Colonic mucosa (tissue), 4 donors: ENCODE measurements around the gene COL21A1. TPM values are rescaled to one million over a fixed set of nuclear protein-coding genes. Genes with fewer than 3 reads are reported as not detected.

Experiments
- DNase-seq: peaks from one replicate; pipeline ENCODE4 v3.0.0-alpha.2; 2020
- H3K27ac ChIP-seq: fragments of 200-600 bp; one replicate; pipeline ENCODE4 v1.8.0; 2021
- H3K27me3 ChIP-seq: fragments of 200-600 bp; one replicate; pipeline ENCODE4 v1.8.0; 2021
- H3K36me3 ChIP-seq: fragments of 200-600 bp; one replicate; pipeline ENCODE4 v1.8.0; 2021
- H3K4me1 ChIP-seq: fragments of 200-600 bp; one replicate; pipeline ENCODE4 v1.8.0; 2021; ENCODE audit warnings: mild to moderate bottlenecking
- H3K4me3 ChIP-seq: fragments of 200-600 bp; one replicate; pipeline ENCODE4 v1.8.0; 2021
- H3K9ac ChIP-seq, 2 donors: one replicate each; pipeline ENCODE4 v1.7.0; 2013; ENCODE audit warnings: control low read depth in 2 of 2, low read depth in 2 of 2, low read length in 2 of 2
- H3K9me3 ChIP-seq: fragments of 200-600 bp; one replicate; pipeline ENCODE4 v1.8.0; 2021
- intact Hi-C: fragments of 100-400 bp; cut with DNase I; formaldehyde crosslinking; loops from one replicate; pipeline ENCODE4 v1.14.1; 2022
- total RNA-seq, 2 donors: library from RNA; stranded (reverse); fragmentation: NEBNext Ultra II Directional in 1 of 2; extraction: Animal tissue kit (Norgen Biotek cat#: 25700) in 1 of 2; gene quantifications; one replicate each; pipeline ENCODE4 v1.2.1, GENCODE V29; 2021
- TF ChIP-seq, protein P1 (sequence below): fragments of 200-600 bp; IDR thresholded peaks from one replicate; pipeline ENCODE4 v1.8.0; 2022; ENCODE audit warnings: antibody characterized with exemption, mild to moderate bottlenecking
- donor health status: healthy.
- donor health status: DM: no; HTN: no; CAD: no.
- donor health status: DM: no; HTN: no; CAD: no.

The COL21A1 gene
- total RNA-seq, 2 donors from 2014 or later: 0.79 to 1.9 TPM

DNA sequence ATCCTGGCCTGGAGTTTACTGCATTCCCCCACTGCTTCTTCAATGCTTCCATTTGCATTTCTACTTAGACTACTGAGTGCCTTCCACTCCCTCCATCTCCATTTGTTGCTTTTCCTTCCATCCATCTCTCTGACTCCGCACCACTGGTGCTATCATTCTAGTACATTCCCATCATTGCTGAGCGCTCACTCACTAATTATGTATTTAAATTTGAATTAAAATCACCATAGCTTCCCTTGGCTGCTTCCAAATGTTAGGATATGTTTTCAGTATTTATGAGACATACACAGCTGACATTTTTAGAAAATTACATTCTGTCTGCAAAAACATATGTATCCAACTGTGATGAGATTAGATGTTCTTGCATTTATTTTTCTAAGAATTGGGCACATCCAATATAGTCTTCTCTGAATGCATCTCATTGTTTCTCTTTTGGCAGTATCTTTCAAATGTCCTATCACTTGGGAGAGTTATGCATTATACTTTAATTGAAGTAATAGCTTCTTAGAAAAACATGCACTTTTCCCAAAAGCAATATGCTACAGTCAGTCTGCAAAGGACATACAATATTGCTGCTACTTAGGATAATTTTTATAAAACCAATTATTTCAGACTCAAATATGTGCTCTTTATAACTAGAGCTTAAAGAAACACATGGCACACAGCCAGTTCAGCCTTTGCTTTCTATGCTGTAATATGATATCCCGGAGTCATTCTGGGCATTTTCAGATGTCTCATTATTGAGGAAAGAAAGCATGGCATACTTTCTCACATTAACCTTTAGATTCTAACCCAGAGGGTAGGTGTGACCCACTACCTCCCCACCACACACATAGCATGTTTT lies 12.1 kb upstream of the COL21A1 start:
- no peaks in the 10 kb centered on the region for H3K36me3 ChIP-seq
- no peak overlapping the region for H3K27ac ChIP-seq
- no peak overlapping the region for H3K4me3 ChIP-seq
- TF ChIP-seq, protein P1, sequence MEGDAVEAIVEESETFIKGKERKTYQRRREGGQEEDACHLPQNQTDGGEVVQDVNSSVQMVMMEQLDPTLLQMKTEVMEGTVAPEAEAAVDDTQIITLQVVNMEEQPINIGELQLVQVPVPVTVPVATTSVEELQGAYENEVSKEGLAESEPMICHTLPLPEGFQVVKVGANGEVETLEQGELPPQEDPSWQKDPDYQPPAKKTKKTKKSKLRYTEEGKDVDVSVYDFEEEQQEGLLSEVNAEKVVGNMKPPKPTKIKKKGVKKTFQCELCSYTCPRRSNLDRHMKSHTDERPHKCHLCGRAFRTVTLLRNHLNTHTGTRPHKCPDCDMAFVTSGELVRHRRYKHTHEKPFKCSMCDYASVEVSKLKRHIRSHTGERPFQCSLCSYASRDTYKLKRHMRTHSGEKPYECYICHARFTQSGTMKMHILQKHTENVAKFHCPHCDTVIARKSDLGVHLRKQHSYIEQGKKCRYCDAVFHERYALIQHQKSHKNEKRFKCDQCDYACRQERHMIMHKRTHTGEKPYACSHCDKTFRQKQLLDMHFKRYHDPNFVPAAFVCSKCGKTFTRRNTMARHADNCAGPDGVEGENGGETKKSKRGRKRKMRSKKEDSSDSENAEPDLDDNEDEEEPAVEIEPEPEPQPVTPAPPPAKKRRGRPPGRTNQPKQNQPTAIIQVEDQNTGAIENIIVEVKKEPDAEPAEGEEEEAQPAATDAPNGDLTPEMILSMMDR: no peak
- H3K9ac ChIP-seq: no peak overlapping the region
- no peaks in the 10 kb centered on the region for H3K27me3 ChIP-seq
- H3K9me3 ChIP-seq: no peaks in the 10 kb centered on the region
- no peak for DNase-seq
- intact Hi-C loops: no loop called here
- no peaks in the 10 kb centered on the region for H3K4me1 ChIP-seq

DNA sequence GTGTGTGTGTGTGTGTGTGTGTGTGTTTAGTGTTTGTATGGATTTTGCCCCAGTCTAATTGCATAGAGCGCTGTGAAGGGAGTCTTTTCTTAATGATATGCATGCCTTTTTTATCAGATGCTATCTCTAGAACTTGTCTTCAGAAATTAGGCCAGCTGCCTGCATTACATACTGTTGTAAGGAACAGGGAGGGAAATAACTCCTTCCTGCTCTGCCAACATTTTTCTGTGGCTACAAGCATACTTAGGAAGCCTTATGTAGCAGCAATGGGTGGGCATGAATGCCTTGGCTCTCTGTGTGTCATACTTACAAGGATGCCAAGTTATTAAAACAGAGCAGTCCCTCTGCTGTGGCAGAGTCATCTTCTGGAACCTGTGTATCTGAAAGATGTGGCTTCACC lies 8.0 kb upstream of the COL21A1 start:
- H3K4me3 ChIP-seq: no peak overlapping the region
- intact Hi-C loops: no loop called here
- H3K27ac ChIP-seq: no peak overlapping the region
- TF ChIP-seq, protein P1: no peak
- DNase-seq: no peak
- H3K9me3 ChIP-seq: no peaks in the 10 kb centered on the region
- H3K4me1 ChIP-seq: no peaks in the 10 kb centered on the region
- H3K9ac ChIP-seq: no peak overlapping the region
- no peaks in the 10 kb centered on the region for H3K36me3 ChIP-seq
- H3K27me3 ChIP-seq: no peaks in the 10 kb centered on the region

DNA sequence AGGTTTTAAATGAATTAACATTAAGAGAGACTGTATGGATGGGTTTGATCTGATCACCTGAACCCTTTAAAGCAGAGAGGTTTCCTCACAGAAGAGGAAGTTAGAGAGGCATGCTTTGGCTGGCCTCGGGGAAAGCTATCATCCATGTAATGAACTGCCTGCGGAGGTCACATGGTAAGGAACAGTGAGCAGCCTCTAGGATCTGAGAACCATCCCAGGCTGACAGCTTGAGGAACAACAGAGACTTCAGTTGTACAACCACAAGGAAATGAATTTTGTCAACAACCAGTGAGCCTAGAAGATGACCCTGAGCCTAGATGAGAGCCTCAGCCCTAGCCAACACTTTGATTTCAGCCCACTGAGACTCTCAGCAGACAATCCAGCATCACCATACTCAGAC lies 2.9 kb upstream of the COL21A1 start:
- Histone ChIP-seq H3K27me3 (no peaks in the 10 kb centered on the region), H3K4me1 (no peaks in the 10 kb centered on the region), H3K9me3 (no peaks in the 10 kb centered on the region), H3K9ac (no peak overlapping the region), H3K4me3 (no peak overlapping the region), H3K27ac (no peak overlapping the region), H3K36me3 (no peaks in the 10 kb centered on the region)
- no peak for DNase-seq
- TF ChIP-seq, protein P1: no peak
- intact Hi-C loops: no loop called here

DNA sequence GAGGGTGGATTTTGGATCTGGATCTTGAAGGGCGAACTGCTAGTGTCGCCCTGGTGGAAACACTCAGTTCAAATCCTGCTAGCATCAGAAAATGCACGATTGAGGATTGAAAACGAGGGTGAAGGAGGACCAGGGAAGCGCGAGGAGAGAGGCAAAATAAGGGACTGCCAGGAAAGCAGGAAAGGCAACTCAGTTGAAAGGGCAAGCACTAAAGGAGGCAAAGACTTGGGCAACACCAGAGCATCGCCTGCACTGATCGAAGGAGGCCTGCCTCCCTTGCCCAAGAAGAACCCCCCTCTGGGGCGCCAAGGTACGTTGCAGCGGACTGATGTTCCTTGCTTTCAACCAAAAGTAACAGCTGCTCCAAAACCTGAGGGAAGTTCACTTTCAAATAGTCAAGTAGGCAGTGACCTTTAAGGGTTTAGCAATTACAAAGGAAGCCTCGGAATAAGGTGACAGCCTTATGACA lies 308 bp upstream of the COL21A1 start:
- no peak overlapping the region for H3K9ac ChIP-seq
- no peak overlapping the region for H3K27ac ChIP-seq
- intact Hi-C loops: no loop called here
- TF ChIP-seq, protein P1: no peak
- H3K36me3 ChIP-seq: no peaks in the 10 kb centered on the region
- H3K4me3 ChIP-seq: peak overlapping the region; percentile 27
- H3K4me1 ChIP-seq: no peaks in the 10 kb centered on the region
- no peaks in the 10 kb centered on the region for H3K9me3 ChIP-seq
- no peaks in the 10 kb centered on the region for H3K27me3 ChIP-seq
- DNase-seq: no peak

DNA sequence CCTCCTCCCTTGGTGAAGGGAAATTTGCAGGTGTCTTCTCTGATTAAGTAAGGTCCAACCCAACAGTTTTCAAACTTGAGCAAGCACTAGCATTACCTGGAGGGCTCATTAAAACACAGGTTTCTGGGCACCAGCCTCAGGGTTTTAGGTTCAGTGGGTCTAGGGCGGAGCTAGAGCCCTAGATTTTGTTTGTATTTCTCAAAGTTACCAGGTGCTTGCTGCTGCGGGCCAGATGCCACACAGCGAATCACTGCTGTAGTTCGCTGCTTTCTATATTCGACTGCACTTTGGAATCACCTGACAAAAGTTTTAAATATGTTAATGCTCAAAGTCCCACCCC lies 869 bp downstream of the COL21A1 start:
- intact Hi-C loops: no loop called here
- DNase-seq: no peak

More for the DNA sequence above, 869 bp downstream of the COL21A1 start:
- Histone ChIP-seq H3K36me3 (no peaks in the 10 kb centered on the region), H3K27ac (no peak overlapping the region), H3K4me1 (no peaks in the 10 kb centered on the region), H3K9me3 (no peaks in the 10 kb centered on the region), H3K4me3 (peak overlapping the region; percentile 27), H3K9ac (no peak overlapping the region), H3K27me3 (no peaks in the 10 kb centered on the region)
- TF ChIP-seq, protein P1: no peak
